A549 (cell line): Measurements from ENCODE around the gene APOBR.

Experiments used
- CBX8 ChIP-seq: fragments of 200-600 bp; sonication (generic); IDR thresholded peaks from 2 replicates; pipeline ENCODE4 v1.6.1; 2016
- CHD2 ChIP-seq: fragments of 150-350 bp; IDR thresholded peaks from 2 replicates; pipeline ENCODE4 v1.6.1; 2014; ENCODE audit warnings: low read length; ENCODE audit not compliant: partially characterized antibody
- HDAC2 ChIP-seq: fragments of 200-600 bp; sonication (generic); IDR thresholded peaks from 2 replicates; pipeline ENCODE4 v1.6.1; 2016
- HEYL ChIP-seq: fragments of 250-450 bp; sonication (Bioruptor Pico); IDR thresholded peaks from 2 replicates; pipeline ENCODE4 v1.8.0; 2021; ENCODE audit warnings: mild to moderate bottlenecking, moderate library complexity
- NPAS2 ChIP-seq: fragments of 250-450 bp; sonication (Bioruptor Pico); IDR thresholded peaks from 2 replicates; pipeline ENCODE4 v1.8.0; 2022; ENCODE audit warnings: mild to moderate bottlenecking, moderate library complexity, borderline replicate concordance
- POLR2A ChIP-seq: IDR thresholded peaks from 2 replicates; pipeline ENCODE4 v1.6.1; 2012; ENCODE audit warnings: mild to moderate bottlenecking, low read length
- TF ChIP-seq, protein P1 (sequence below): fragments of >200 bp; sonication (Bioruptor Twin); formaldehyde crosslinking; IDR thresholded peaks from 3 replicates; pipeline ENCODE4 v1.5.1; 2016
- TF ChIP-seq, protein P2 (sequence below): IDR thresholded peaks from 2 replicates; pipeline ENCODE4 v1.6.1; 2012

DNA sequence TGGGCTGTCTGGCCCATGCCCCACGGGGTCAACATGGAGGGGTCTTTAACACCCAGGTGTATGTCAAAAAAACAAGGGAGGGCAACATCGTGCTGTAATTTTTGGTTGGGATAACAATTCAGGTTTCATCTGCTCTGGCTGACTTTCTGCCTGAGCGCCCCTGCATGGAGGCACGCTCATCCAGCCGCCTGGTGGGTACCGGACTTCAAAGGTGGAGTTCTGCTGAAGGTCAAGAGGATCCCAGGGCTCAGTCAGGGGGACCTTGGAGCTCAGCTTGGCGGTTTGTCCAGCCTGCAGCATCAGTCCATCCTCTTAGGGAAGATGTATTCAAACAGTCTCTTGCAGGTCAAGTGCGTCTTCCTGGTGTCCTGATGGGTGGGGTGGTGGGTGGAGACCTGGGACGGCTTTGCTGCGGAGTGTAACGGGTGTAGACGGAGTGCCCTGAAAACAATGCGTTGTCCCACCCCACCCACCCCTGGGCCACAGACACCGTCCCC, 53.9 kb downstream of the APOBR start:
- TF ChIP-seq CBX8 (no peak), HEYL (CRISPR knock-in tag) (no peak), HDAC2 (no peak), POLR2A (no peak), NPAS2 (CRISPR knock-in tag) (no peak), CHD2 (no peak)
- TF ChIP-seq, protein P1, sequence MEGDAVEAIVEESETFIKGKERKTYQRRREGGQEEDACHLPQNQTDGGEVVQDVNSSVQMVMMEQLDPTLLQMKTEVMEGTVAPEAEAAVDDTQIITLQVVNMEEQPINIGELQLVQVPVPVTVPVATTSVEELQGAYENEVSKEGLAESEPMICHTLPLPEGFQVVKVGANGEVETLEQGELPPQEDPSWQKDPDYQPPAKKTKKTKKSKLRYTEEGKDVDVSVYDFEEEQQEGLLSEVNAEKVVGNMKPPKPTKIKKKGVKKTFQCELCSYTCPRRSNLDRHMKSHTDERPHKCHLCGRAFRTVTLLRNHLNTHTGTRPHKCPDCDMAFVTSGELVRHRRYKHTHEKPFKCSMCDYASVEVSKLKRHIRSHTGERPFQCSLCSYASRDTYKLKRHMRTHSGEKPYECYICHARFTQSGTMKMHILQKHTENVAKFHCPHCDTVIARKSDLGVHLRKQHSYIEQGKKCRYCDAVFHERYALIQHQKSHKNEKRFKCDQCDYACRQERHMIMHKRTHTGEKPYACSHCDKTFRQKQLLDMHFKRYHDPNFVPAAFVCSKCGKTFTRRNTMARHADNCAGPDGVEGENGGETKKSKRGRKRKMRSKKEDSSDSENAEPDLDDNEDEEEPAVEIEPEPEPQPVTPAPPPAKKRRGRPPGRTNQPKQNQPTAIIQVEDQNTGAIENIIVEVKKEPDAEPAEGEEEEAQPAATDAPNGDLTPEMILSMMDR: no peak
- TF ChIP-seq, protein P2, sequence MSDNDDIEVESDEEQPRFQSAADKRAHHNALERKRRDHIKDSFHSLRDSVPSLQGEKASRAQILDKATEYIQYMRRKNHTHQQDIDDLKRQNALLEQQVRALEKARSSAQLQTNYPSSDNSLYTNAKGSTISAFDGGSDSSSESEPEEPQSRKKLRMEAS: no peak
